HG02970 (cell line): Measurements from ENCODE around the gene FZD10.

ENCODE experiments used
- ATAC-seq: cut with Tn5 transposase; IDR thresholded peaks from one replicate; pipeline ENCODE4 v1.9.1; 2021; ENCODE audit warnings: mild to moderate bottlenecking, moderate library complexity, moderate number of reproducible peaks; ENCODE audit not compliant: unreplicated experiment, low FRiP score

The FZD10 gene

DNA sequence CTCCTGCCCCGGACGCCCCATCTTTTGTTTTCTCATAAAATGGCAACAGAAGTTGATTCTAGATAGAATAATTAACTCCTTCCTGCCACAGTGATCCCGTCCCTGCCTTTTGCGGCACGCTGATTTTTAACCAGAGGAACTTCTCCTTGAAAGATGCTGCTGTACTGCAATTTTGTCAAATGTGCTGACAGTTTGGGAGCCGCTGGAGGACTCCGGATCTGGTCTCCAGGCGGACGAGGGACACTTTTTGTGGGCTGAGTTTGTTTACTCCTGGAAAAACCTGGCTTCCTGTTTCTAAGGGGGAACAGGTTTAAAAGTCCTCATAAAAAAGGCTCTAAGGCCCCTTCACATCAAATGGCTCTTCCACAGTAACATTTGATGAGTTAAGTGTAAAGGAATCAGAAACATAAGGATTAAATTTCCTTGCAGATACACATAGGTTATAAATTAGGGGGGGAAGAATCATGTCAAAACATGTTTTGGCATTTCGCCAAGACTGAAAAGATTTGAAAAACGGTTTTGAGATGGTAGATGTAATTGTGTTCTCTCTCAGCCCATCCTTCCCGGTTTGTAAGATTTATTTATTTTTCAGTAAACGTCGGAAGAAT lies 15.5 kb downstream of the FZD10 start:
- no peak for ATAC-seq

- no peak for ATAC-seq
Measured at GRCh38 chr12:130178282-130178681, 16.0 kb downstream of the FZD10 start.

DNA sequence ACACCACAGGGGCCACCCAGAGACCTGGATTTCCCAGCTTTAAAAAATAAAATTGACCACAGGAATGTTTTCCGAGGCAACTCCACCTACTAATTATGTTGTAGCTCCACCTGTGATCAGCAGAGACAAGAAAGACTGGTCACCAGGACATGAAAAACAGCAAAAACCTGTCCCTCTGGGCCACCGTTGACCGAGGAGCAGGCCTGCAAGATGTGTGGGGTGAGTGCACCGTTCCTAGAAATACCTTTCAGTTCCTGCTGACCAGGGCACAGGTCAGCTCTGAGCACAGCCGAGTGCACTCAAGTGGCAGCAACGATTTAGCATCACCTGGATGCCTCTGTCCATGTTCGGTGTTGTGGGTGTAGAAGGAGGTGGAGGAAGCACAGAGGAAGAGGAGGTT lies 16.9 kb downstream of the FZD10 start:
- ATAC-seq = no peak

- no peak for ATAC-seq
Measured at GRCh38 chr12:130179621-130180020, 17.4 kb downstream of the FZD10 start.

GRCh38 chr12:130181211-130181610 lies 18.9 kb downstream of the FZD10 start:
- ATAC-seq = no peak

GRCh38 chr12:130183585-130184370 lies 21.5 kb downstream of the FZD10 start:
- no peak for ATAC-seq

DNA sequence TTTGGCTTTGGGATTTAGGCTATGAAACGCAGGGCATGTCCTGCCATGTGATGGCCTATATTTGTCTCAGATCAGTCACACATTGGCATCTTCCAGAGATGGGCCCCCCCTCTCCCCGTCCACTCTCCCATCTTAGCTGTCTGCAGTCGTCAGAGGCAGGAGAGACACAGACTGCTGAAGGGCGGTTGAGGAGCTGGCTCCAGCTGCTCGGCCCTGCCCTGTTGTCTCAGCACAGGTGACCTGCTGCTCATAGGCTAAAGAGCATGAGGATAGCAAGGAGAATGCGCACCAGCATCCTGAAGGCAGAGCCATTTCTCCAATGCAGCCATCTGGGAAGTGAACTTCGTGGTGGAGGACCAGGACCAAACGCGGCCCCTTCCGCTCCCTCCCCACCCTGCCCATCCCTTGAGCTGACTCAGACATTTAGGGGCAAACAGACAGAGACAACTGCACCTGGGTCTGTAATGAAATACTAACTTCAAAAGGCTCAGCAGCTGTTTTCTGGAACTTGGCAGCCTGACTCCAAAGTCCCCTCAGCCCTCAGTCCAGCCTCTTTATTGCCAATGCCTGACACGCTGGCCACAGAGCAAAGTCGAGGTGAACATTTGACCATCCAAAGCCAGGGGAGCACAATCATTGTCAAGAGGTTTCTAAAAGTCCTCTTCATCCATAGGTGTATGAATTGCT lies 22.3 kb downstream of the FZD10 start:
- no peak for ATAC-seq

DNA sequence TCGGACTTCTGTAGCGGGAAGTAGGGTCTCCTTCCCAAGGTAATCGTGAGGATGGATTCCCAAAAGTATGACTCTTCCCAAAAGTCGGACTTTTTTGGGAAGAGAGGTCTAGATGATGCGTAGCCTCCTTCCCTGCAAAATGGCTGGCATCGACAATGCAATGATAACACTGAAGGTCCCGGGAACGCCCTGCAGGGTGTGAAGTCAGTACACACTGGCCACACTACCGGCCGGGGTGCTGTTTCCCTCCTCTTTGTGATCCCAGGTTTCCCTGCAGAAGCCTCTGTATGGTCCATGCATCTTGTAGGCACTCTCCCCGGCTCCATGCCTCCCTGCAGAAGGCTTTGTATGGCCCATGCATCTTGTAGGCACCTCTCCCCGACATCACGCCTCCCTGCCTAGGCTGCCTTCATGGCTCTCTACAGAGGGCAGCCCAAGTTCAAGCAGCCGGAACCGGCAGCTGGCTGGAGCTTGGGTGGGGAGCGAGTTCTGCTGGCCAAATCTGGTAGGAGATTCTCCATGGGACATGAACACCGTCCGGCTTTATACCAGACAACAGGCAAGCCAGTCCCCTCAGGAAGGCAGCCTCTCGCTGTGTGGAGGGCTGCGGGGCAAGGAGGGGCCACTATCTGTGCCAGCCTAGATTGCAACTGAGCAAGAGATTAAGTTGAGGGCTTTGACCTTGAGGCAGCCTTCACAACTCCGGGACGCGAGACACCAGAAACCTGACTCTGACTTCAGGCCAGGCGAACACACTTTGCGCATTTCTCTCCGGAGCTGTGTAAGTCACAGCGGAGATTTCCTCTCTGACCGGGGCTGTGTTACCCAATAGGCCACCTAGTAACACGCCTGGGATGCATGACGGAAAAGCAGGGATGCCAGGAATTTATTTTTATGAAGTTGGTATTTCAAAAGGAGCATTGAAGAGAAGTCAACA lies 23.5 kb downstream of the FZD10 start:
- ATAC-seq = no peak

- no peak for ATAC-seq
Measured at GRCh38 chr12:130186651-130187268, 24.5 kb downstream of the FZD10 start.

DNA sequence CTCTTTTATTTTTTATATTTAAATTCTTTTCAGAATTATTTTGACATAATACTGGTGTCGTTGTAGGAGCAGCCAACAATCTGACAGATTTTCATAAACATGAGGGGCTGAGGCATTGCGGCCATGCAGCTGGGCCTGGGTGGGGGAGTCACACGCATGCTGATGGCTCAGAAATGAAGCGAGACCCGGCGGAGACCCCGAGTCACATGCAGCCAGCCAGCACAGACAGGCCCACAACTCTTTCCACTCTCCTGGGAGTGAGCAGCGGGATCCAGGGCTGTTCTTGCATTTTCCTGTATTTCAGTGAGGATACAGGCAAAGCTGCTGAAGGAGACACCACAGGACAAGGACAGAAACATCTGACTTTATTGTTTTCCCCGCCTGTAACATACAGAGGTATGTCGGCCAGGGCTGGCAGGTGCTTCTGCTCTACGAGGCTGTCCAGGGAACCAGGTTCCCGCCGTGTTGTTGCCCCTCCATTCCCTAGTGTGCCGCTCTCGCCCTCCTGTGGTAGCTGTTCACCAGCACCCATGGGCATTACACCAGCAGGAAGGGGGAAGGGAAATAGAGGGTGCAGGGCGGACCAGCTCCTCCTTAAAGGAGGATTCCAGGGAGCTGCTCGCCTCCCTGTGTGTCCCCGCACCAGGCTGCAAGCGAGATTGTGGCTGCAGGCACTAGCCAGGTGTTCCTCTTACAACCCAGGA lies 30.5 kb downstream of the FZD10 start:
- ATAC-seq = no peak

- no peak for ATAC-seq
Measured at GRCh38 chr12:130194154-130194553, 31.9 kb downstream of the FZD10 start.

DNA sequence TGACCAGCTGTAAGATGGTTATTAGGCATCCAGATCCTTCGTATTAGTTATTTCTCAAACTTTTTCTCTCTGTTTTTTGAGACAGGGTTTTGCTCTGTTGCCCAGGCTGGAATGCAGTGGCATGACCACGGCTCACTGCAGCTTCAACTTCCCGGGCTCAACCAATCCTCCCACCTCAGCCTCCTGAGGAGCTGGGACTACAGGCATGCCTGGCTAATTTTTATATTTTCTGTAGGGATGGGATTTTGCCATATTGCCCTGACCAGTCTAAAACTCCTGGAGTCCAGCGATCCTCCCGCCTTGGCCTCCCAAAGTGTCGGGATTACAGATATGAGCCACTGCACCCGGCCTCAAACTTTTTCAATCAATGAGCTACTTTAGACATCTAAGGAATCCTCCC lies 33.1 kb downstream of the FZD10 start:
- ATAC-seq = no peak

- no peak for ATAC-seq
Measured at GRCh38 chr12:130195776-130196175, 33.5 kb downstream of the FZD10 start.

DNA sequence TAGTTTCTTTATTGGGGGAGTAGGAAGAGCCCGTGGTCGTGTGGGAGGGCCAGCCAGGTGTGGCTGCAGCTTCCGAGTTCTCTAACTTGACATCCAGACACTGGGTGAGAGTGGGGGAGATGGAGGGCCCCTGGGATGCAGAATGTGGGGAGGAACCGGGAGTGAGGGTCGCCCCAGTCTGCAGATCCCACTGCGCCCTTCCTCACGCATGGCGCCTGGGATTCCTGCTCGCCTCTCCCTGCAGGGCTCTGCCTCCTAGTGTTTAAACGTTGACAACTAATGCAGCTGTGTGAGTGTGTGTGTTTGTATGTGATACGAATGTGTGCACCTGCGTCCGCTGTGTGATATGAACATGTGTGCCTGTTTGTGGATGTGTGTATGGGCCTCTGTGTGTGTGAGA lies 34.6 kb downstream of the FZD10 start:
- no peak for ATAC-seq

- no peak for ATAC-seq
Measured at GRCh38 chr12:130198026-130198662, 35.9 kb downstream of the FZD10 start.

DNA sequence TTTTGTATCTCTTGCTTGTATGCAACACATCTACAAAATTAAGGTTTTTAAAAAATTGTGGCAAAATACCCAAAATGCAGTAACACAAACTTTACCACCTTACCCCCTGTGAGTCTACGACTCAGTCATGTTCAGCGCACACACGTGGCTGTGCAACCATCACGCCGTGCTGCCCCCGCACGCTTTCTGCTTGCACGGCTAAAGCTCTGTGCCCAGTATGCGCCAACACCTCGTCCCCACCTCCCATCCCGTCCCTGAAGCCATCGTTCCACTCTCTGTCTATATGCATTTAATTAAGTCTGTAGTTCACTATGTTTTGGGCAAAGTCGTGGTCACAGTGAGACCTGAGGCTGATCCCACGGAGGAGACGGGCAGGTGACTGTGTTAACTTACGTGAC lies 36.4 kb downstream of the FZD10 start:
- no peak for ATAC-seq

DNA sequence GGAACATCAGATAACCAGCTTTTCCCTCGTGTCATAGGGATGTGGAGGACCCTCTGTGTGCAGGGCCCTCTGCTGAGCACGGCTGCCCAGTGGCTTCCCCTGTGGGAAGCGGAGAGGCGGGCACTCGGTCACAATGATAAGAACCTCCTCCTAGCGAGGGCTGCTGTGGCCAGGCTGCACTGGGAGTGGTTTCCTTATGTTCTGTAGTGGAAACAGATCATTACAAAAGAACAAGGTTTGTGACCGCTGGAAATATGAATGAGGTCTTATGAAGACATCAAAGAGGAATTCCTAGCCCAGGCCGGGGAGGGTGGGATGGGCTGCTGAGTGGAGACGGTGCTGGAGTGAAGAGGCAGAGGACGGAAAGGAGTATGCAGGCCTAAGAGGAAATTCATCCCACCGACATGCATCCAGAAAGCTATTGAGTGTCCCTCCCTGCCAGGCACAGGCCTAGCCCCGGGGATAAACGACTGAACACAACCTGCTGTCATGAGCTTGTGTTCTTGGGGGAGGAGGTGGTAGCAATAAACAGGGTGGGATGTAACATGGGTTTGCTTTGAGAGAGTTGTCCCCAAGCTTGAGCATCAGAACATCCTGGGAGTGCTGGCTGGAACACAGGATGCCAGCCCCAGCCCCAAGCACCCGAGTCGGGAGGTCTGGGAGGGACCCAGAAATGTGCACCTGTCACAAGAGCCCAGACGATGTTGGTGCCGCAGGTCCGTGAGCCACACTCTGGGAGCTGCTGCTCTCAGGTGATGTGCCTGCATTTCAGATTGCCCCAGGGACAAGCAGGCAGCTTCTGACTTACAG lies 37.5 kb downstream of the FZD10 start:
- ATAC-seq = no peak

GRCh38 chr12:130200445-130200844 lies 38.2 kb downstream of the FZD10 start:
- no peak for ATAC-seq
